Measurements from ENCODE around the gene SLC49A4. TPM values are rescaled to one million over a fixed set of nuclear protein-coding genes. Genes with fewer than 3 reads are reported as not detected.

The SLC49A4 gene
- total and polyA plus RNA-seq, 2 of the 13 experiments (the other 11 are each of a cell fraction or from before 2014, with no cell fraction given): 6.5 to 16.3 TPM

- no peak for TF ChIP-seq ZNF18 (CRISPR knock-in tag; IDR thresholded peaks at IDR 0.05; ENCODE audit: insufficient replicate concordance)
- no peak for TF ChIP-seq ISL2 (CRISPR knock-in tag; IDR thresholded peaks at IDR 0.05)
- TF ChIP-seq ETV6 (CRISPR knock-in tag; conservative IDR thresholded peaks at IDR 0.05): no peak
- no peak for TF ChIP-seq ZBTB14 (CRISPR knock-in tag; IDR thresholded peaks at IDR 0.05)
- TF ChIP-seq STAG1 (CRISPR knock-in tag; IDR thresholded peaks at IDR 0.05): no peak
- TF ChIP-seq PRDM15 (CRISPR knock-in tag; IDR thresholded peaks at IDR 0.05): no peak
- no peak for TF ChIP-seq MATR3 (CRISPR knock-in tag; IDR thresholded peaks at IDR 0.05)
- no peak for TF ChIP-seq ZFX (CRISPR knock-in tag; IDR thresholded peaks at IDR 0.05; ENCODE audit: low read depth)
- TF ChIP-seq ZNF615 (CRISPR knock-in tag; IDR thresholded peaks at IDR 0.05; ENCODE audit: borderline replicate concordance): no peak
- no peak for TF ChIP-seq PBX2 (CRISPR knock-in tag; IDR thresholded peaks at IDR 0.05)
- TF ChIP-seq CHD4 (IDR thresholded peaks at IDR 0.05; ENCODE audit: borderline replicate concordance, low read length): no peak
Observed at GRCh38 chr3:122774564-122774963, 20.3 kb upstream of the SLC49A4 start (continued).

Data from HepG2 (cell line).